HepG2 (cell line): ENCODE results near the gene CDH2. TPM values are rescaled to one million over a fixed set of nuclear protein-coding genes. Genes with fewer than 3 reads are reported as not detected.

Experiments used
- ATF1 ChIP-seq: IDR thresholded peaks from 2 replicates; pipeline ENCODE4 v1.6.1; 2016; ENCODE audit warnings: mild to moderate bottlenecking, control low read depth
- DNMT3B ChIP-seq: conservative IDR thresholded peaks from 2 replicates; pipeline ENCODE4 v1.6.1; 2016; ENCODE audit warnings: missing biosample characterization, control low read depth
- FOXK1 ChIP-seq: sonication (generic); formaldehyde crosslinking; IDR thresholded peaks from 2 replicates; pipeline ENCODE4 v1.4.0; 2020; ENCODE audit warnings: low read depth, missing genetic modification reagents, borderline replicate concordance
- FOXO1 ChIP-seq: sonication (generic); formaldehyde crosslinking; IDR thresholded peaks from 2 replicates; pipeline ENCODE4 v1.4.0; 2020; ENCODE audit warnings: missing genetic modification reagents
- GABPB1 ChIP-seq: IDR thresholded peaks from 2 replicates; pipeline ENCODE4 v1.6.1; 2016; ENCODE audit warnings: mild to moderate bottlenecking, missing genetic modification reagents, moderate library complexity, missing compliant biosample characterization
- GPBP1L1 ChIP-seq: sonication (generic); formaldehyde crosslinking; IDR thresholded peaks from 2 replicates; pipeline ENCODE4 v1.5.0; 2020; ENCODE audit warnings: mild to moderate bottlenecking, missing genetic modification reagents
- HCFC1 ChIP-seq: fragments of 150-350 bp; IDR thresholded peaks from 2 replicates; pipeline ENCODE4 v1.6.1; 2014; ENCODE audit warnings: low read depth, low read length
- HNF4A ChIP-seq: sonication (generic); formaldehyde crosslinking; IDR thresholded peaks from 2 replicates; pipeline ENCODE4 v1.4.0; 2020; ENCODE audit warnings: missing genetic modification reagents
- KDM2A ChIP-seq: sonication (generic); formaldehyde crosslinking; IDR thresholded peaks from 2 replicates; pipeline ENCODE4 v1.4.0; 2020; ENCODE audit warnings: low read depth, missing genetic modification reagents, borderline replicate concordance
- KDM3A ChIP-seq: IDR thresholded peaks from 2 replicates; pipeline ENCODE4 v1.6.1; 2018; ENCODE audit warnings: low read depth, missing compliant biosample characterization
- MAFF ChIP-seq: IDR thresholded peaks from 2 replicates; pipeline ENCODE4 v1.6.1; 2011; ENCODE audit warnings: low read depth, low read length, improper control_type of control experiment
- MAZ ChIP-seq, 2 experiments: sonication (generic) in 1 of 2; formaldehyde crosslinking in 1 of 2; IDR thresholded peaks; 2 replicates each; pipeline versions ENCODE4 v1.5.0 to v1.6.1; 2012 to 2020; ENCODE audit warnings: low read depth in 2 of 2, mild to moderate bottlenecking in 2 of 2, borderline replicate concordance in 1 of 2, improper control_type of control experiment in 1 of 2, low read length in 1 of 2, missing genetic modification reagents in 1 of 2, moderate library complexity in 1 of 2
- MTA1 ChIP-seq: sonication (generic); formaldehyde crosslinking; IDR thresholded peaks from 2 replicates; pipeline ENCODE4 v1.4.0; 2020; ENCODE audit warnings: missing genetic modification reagents, mild to moderate bottlenecking, borderline replicate concordance
- PHF20 ChIP-seq: sonication (generic); formaldehyde crosslinking; IDR thresholded peaks from 2 replicates; pipeline ENCODE4 v1.5.0; 2020; ENCODE audit warnings: mild to moderate bottlenecking, missing genetic modification reagents
- SNAI1 ChIP-seq: sonication (generic); formaldehyde crosslinking; IDR thresholded peaks from 2 replicates; pipeline ENCODE4 v1.5.0; 2020; ENCODE audit warnings: mild to moderate bottlenecking, missing genetic modification reagents, borderline replicate concordance
- SRF ChIP-seq: IDR thresholded peaks from 2 replicates; pipeline ENCODE4 v1.6.1; 2011; ENCODE audit warnings: mild to moderate bottlenecking, low read depth, low read length, moderate library complexity
- TMF1 ChIP-seq: sonication (generic); formaldehyde crosslinking; IDR thresholded peaks from 2 replicates; pipeline ENCODE4 v1.8.1; 2022; ENCODE audit warnings: low read depth, missing genetic modification reagents
- ZBTB43 ChIP-seq: sonication (generic); formaldehyde crosslinking; conservative IDR thresholded peaks from 2 replicates; pipeline ENCODE4 v1.4.0; 2020; ENCODE audit warnings: missing genetic modification reagents
- ZBTB7A ChIP-seq: sonication (generic); formaldehyde crosslinking; IDR thresholded peaks from 2 replicates; pipeline ENCODE4 v1.8.0; 2022; ENCODE audit warnings: mild to moderate bottlenecking, missing genetic modification reagents
- ZFP1 ChIP-seq: IDR thresholded peaks from 2 replicates; pipeline ENCODE4 v1.6.1; 2016
- ZFX ChIP-seq: sonication (generic); formaldehyde crosslinking; IDR thresholded peaks from 2 replicates; pipeline ENCODE4 v1.4.0; 2020; ENCODE audit warnings: mild to moderate bottlenecking, low read depth, missing genetic modification reagents, moderate library complexity
- ZKSCAN1 ChIP-seq: fragments of 150-350 bp; IDR thresholded peaks from 2 replicates; pipeline ENCODE4 v1.6.1; 2014; ENCODE audit warnings: low read length
- ZNF574 ChIP-seq: sonication (generic); formaldehyde crosslinking; IDR thresholded peaks from 2 replicates; pipeline ENCODE4 v1.4.0; 2020; ENCODE audit warnings: missing genetic modification reagents
- ZNF768 ChIP-seq: sonication (generic); formaldehyde crosslinking; IDR thresholded peaks from 2 replicates; pipeline ENCODE4 v1.4.0; 2020; ENCODE audit warnings: missing genetic modification reagents
- ZSCAN20 ChIP-seq: sonication (generic); formaldehyde crosslinking; IDR thresholded peaks from 2 replicates; pipeline ENCODE4 v1.4.0; 2020; ENCODE audit warnings: missing genetic modification reagents, mild to moderate bottlenecking, borderline replicate concordance
- polyA plus RNA-seq, 8 experiments: library from polyadenylated mRNA; depleted of rRNA in 3 of 8; stranded (reverse) in 7 of 8; unstranded in 1 of 8; fragments of >200 nt; fragmentation: Illumina TruSeq in 4 of 8; extraction: Trizol in 4 of 8; gene quantifications; 2 replicates each; pipeline versions ENCODE4 v1.2.1 to v1.2.3, GENCODE V29; 2011 to 2016; ENCODE audit warnings: low read depth in 4 of 8, missing spikeins in 1 of 8, mixed read lengths in 1 of 8; ENCODE audit not compliant: insufficient read depth in 1 of 8
- total RNA-seq, 5 experiments: library from RNA; depleted of rRNA; stranded (reverse); fragments of >200 nt; fragmentation: Illumina TruSeq; extraction: Trizol; gene quantifications; 2 replicates each; pipeline ENCODE4 v1.2.3, GENCODE V29; 2016; ENCODE audit warnings: low read depth in 1 of 5

Gene CDH2
- total and polyA plus RNA-seq, 2 of the 13 experiments (the other 11 are each of a cell fraction or from before 2014, with no cell fraction given) = 18.6 to 36.1 TPM

- no peak for TF ChIP-seq GPBP1L1 (CRISPR knock-in tag)
- TF ChIP-seq ZSCAN20 (CRISPR knock-in tag) = peak; percentile 15; the same call in 1 of the 2 replicates
- TF ChIP-seq ZBTB7A (CRISPR knock-in tag) = no peak
- TF ChIP-seq SRF = no peak
- TF ChIP-seq FOXK1 (CRISPR knock-in tag) = no peak
- TF ChIP-seq TMF1 = 0 out of 2 replicates have a peak, but pooled peaks have one; percentile 18
- TF ChIP-seq ZNF768 = peak; percentile 8; the same call in 1 of the 2 replicates
- no peak for TF ChIP-seq HNF4A (CRISPR knock-in tag)
- TF ChIP-seq KDM3A (CRISPR knock-in tag) = no peak
- TF ChIP-seq MAZ (IDR thresholded peaks at IDR 0.05; ENCODE audit: borderline replicate concordance, low read depth, low read length) = no peak
- TF ChIP-seq MAZ (CRISPR knock-in tag; IDR thresholded peaks at IDR 0.05; ENCODE audit: low read depth) = 0 out of 2 replicates have a peak, but pooled peaks have one; percentile 1
- 0 out of 2 replicates have a peak, but pooled peaks have one; percentile 29 for TF ChIP-seq SNAI1
- TF ChIP-seq KDM2A (CRISPR knock-in tag) = no peak
- TF ChIP-seq MAFF = no peak
- peak; percentile 53; the same call in 1 of the 2 replicates for TF ChIP-seq ZFX (CRISPR knock-in tag)
- TF ChIP-seq ZFP1 (CRISPR knock-in tag) = no peak
- no peak for TF ChIP-seq FOXO1 (CRISPR knock-in tag)
- 0 out of 2 replicates have a peak, but pooled peaks have one; percentile 5 for TF ChIP-seq MTA1 (CRISPR knock-in tag)
- TF ChIP-seq GABPB1 (CRISPR knock-in tag) = 0 out of 2 replicates have a peak, but pooled peaks have one; percentile 10
- no peak for TF ChIP-seq DNMT3B (CRISPR knock-in tag)
- TF ChIP-seq ZNF574 (CRISPR knock-in tag) = 0 out of 2 replicates have a peak, but pooled peaks have one; percentile 10
- TF ChIP-seq PHF20 (CRISPR knock-in tag) = no peak
- TF ChIP-seq HCFC1 = no peak
- no peak for TF ChIP-seq ZKSCAN1
- 0 out of 2 replicates have a peak, but pooled peaks have one; percentile 6 for TF ChIP-seq ZBTB43 (CRISPR knock-in tag)
- no peak for TF ChIP-seq ATF1 (CRISPR knock-in tag)
Measured at GRCh38 chr18:28175930-28176697, 816 bp downstream of the CDH2 start (continued).
